Astrocyte of the hippocampus (primary cell): ENCODE data around the gene TK2.
"Not testable (repeated sequence)": the region's sequence is repeated elsewhere in the genome, so short reads cannot be mapped to it uniquely, and the experiment has no call there.

Source experiments
- DNase-seq: peaks from one replicate; pipeline ENCODE4 v3.0.0; 2011; ENCODE audit warnings: low read depth, low spot score

Gene TK2

DNA sequence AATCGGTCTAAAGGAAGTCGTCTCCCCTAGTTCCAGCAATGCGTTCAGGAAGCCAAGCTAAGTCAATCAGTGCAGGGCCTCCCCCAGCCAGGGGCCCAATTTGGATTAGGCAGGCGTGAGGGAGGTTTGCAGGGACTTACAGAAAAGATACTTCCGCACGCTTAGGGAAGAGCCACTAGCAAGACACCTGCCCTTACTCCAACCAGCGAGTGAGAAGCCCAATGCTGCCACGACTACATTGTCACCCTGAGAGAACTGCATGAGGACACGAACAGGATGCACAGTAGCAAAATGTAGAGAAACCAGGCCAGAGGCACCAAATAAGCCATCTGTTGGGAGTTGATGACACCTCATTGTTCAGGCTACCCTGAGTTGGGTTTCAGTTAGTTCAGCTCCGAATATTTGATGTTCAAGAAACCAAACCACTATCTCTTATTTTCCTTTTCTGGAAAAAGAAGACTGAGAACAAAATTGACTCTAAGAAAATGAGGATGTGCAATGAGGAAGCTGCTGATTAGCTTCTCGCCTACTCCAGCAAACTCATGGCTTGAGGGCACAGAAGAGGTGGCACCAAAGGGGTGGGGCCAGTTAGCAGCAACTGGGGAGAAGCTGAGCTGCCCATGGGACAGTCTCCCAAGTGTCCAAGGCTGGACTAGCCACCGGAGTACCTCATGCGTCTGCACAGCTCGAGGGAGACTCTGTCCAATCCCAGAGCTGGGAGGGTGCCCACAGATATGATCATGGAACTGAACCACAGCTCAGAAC, 29.3 kb downstream of the TK2 start:
- DNase-seq: no peak

DNA sequence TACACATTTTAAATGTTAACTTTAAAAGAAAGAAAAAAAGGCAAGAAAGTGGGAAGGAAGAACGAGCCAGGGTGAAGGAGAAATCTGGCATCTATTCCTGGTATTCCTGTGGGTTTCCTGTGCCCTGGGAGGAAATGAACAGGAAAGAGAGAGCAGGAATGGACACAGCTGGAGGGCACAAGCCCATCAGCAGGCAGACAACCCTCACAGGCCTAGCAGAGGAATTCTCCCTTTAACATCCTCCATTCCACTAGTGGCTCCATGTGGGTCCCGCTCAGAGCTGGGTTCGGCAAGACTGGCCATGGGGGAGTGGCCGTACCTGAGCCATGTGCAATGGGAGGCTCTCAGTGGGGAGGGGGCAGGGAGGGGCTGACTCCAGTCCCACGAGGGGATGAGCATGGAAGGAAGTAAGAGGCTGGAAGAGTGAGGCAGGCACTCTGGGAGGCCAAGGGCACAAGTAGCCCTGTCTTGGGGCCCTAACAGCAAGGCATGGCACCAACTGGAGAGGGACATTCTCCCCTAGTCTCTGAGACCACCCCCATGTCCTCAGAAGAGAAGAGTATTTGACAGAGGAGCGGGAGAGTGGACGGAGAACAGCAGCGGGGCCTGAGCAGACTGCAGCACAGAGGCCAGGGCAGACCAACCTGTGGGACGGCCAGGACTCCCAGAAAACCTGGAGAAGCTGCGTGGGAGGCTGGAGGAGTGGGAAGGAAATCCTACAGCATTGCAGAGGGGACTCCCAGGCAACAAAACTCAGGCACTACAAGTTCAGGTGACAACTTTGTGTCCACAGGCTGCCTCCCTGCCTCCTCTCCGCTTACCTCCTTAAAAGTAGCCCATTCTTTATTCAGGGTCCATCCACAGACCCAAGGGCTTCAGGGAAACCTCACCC, 30.2 kb downstream of the TK2 start:
- no peak for DNase-seq

DNA sequence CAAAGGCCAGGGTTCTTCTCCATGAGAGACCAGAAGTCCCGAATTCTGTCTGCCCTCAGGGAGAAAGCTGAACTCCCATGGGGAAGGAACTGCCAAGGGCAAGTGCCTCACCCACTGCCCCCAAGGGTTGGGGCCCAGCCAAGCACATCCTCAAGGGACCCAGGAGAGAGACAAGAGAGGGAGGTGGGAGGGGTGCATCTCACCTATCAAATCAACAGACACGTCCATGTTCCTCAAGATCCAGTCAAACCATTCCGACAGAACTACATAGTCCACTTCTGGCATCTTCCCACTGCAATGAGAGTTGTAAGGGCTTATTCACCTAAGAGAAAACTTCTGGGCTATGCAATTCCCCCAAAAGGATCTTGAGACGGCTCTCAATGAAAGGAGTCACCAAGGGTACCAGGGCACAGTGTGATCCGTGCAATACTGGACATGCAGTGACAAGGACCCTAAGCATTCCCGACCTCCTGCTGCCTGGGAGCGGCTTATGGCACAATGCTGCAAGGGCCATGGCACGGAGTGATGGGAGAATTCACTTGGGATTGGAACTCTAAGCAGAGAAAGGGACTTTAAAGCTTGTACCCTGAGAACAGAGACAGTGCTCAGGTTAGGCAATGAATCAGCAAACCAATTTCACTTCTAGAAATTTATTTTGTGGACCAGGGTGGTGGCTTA, 32.2 kb downstream of the TK2 start:
- no peak for DNase-seq

DNA sequence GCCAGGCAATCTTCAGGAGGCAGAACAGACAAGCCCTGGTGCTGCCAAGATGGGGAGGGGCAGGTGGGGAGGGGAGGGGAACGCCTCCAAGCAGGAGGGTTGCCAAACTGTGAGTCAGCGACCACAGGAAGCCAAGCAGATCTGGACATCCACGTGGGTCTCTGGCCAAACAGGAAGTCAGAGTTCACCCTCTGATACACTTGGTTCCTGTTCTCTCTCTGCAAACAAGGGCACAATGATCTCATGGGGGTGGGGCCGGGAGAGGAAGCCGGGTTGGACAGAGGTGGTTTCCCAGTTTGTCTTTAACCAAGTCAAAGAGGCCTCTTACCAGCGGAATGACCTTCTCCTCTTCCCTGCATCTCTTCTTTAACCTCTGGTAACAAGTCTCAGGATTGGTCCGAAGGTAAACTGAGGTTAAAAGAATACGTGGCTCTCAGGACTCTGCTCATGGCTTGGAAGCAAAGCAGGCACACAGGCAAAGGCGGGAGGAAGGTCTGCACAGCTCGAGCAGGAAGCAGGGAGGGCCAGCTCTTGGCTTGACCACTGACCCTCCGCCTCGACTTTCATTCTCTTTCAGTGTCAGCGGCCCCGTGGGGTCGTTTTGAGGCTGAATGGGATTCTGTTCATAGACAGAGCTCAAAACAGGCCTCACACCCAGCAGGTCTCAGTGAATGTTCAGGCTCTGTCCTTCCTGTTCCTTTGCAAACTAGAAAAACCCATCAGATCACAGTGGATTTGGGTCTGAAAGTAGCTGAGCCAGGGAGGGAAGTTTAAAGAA, 32.9 kb downstream of the TK2 start:
- peak; percentile 99 for DNase-seq

DNA sequence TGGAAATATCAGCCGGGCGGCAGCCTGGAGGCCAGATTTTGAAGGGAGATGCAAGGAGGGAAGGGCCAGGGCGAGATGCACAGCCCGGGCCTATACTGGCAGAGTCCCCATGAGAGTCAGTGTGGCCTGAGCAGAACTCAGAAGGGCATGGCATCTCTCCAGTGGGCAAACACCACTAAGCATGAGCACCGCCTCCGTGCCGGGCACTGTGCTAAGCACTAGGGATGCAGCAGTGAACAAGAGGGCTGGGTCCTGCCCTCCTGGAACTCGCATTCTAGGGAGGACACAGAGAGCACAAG, 33.5 kb downstream of the TK2 start:
- no peak for DNase-seq

DNA sequence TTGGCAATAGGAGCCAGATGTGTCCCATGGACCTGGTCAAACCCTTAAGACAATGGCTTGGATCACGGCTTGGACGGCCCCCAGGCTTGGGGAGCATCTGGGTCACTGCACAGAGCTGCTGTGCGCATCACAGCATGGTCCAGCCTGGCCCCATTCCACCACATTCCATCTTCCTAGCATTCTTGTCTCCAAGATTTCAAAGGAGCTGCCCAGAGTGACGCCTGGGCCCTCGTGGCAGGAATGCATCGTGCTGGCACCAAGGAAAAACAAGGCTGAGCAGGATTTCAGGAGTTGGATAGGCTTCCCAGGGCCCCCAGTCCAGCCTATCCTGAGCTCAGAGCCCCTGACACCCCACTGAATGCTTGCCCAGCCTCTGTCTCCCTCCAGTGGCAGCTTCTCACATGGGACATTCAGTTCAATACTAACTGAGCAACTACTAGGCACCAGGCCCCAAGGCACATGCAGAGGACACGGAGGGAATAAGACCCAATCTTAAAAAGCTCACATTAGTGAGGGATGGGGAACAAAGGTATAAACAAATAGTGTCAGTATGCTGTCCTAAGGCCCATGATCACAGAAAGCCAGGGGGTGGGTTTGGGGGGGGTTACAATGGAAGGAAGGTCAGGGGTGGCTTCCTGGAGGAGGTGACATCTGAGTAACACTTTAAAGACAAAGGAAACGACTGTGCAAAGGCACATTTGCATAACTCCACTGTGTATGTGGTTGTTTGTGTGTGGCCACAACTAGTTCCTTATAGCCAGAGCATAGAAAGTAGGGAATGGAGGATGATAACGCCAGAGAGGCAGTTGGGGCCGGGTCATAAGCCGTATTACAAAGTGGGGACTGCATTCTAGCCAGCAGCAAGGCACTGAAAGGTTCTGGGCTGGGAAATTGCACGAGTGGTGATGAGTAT, 34.1 kb downstream of the TK2 start:
- DNase-seq: peak; percentile 95

DNA sequence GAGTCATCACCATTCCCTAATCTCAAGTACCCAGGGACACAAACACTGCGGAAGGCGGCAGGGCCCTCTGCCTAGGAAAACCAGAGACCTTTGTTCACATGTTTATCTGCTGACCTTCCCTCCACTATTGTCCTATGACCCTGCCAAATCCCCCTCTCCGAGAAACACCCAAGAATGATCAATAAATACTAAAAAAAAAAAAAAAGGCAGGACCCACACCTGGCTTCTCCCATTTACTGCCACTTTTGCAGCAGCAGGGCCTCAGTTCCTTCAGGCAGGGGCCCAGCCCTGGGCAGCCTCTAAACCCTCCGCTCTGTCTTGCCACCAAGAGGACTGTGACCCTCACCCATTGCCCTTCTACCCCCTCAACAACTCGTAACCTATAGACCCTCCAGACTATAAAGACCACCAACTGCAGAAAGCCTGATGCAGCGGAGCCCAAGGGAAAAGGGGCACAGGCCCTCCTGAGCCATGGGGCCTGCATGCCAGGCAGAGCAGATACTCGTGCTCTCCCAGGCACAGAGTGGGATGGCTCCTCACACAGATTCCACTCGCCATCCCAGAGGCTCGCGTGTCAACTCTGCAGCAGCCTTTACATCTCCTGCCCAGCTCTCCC, 34.8 kb downstream of the TK2 start:
- DNase-seq: not testable (repeated sequence)

DNA sequence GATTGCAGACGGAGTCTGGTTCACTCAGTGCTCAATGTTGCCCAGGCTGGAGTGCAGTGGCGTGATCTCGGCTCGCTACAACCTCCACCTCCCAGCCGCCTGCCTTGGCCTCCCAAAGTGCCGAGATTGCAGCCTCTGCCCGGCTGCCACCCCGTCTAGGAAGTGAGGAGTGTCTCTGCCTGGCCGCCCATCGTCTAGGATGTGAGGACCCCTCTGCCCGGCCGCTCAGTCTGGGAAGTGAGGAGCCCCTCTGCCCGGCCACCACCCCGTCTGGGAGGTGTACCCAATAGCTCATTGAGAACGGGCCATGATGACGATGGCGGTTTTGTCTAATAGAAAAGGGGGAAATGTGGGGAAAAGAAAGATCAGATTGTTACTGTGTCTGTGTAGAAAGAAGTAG, 35.5 kb downstream of the TK2 start:
- DNase-seq: not testable (repeated sequence)

DNA sequence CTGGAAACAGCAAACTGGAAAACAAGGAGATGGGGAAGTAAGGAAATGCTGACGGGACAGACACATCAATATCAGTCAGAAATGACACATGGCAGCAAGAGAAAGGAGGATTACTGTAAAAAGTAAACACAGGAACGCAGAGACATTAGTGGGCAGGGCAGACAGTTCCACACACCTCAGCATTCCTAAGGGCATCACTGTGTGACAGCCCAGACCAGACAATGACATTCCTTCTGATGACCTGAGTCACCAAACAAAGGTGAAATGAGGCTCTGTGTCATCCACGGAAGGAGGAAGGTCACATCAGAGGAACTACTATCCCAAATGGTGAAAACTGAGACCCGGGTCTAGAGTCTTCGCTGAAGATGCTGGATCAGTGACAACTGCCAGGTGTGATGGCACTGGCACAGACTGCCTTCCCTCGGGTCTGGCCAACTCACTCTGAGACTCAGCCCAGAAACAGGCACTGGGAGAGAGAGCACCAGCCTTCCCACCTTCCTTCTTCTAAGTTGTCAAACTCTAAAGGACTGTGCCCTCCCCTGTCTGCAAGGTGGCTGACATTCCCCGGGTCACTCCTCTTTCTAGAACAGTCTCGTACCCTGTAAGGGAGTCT, 36.7 kb downstream of the TK2 start:
- no peak for DNase-seq

DNA sequence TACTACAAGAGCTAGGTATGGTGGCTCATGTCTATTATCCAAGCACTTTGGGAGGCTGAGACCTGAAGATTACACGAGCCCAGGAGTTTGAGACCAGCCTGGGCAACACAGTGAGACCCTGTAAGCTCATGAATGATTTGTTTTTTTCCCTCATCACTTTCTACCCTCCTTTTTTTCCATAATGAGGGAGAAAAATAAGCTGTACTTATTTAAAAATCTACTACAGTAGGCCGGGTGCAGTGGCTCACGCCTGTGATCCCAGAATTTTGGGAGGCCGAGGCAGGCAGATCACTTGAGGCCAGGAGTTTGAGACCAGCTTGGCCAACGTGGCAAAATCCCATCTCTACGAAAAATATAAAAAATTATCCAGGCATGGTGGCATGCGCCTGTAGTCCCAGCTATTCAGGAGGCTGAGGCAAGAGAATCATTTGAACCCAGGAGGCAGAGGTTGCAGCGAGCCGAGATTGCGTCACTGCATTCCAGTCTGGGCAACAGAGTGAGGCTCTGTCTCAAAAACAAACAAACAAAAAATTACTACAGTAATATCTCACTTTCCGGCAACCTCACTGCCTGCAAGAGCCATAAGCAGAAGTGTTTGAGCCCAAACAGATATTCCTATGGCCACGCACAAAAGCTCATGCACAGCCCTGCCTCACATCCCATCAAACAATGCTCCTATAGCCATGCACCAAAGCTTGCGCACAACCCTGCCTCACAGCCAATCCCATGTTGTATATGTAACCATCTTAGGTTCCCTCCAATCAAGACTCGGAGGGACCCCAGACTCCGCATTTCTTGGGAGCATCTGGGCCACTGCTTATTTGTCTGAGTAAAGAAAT, 37.4 kb downstream of the TK2 start:
- peak; percentile 54 for DNase-seq

DNA sequence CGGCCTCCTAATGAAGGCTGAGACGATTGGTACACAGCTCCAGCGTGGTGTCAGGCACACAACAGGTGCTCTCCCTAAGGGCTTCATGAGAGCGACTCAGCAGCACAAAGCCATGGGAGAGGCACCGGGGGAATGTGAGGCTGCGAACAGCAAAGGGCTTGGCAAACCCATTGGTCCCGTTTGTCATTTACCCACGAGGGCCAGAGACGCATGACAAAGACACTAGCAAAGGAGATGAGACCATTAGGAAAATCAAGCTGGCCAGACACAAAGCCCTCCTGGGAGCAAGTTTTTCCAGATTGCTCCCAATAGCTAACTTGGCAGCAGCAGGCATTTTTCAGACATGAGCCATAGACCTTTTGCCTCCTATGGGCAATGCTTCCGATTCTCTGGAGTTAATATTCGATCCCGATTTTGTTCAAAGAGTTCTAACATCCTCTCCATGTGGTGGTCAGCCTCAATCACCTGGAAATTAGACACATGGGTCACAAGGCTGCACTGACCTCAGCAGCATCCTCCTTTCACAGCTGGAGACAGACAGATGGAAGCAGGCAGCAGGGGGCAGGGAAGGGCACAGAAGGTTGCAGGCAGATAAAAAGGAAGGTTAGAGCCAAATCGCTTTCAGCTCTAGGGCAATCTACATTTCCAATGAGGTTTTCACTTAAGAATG, 38.2 kb downstream of the TK2 start:
- DNase-seq: peak; percentile 86

DNA sequence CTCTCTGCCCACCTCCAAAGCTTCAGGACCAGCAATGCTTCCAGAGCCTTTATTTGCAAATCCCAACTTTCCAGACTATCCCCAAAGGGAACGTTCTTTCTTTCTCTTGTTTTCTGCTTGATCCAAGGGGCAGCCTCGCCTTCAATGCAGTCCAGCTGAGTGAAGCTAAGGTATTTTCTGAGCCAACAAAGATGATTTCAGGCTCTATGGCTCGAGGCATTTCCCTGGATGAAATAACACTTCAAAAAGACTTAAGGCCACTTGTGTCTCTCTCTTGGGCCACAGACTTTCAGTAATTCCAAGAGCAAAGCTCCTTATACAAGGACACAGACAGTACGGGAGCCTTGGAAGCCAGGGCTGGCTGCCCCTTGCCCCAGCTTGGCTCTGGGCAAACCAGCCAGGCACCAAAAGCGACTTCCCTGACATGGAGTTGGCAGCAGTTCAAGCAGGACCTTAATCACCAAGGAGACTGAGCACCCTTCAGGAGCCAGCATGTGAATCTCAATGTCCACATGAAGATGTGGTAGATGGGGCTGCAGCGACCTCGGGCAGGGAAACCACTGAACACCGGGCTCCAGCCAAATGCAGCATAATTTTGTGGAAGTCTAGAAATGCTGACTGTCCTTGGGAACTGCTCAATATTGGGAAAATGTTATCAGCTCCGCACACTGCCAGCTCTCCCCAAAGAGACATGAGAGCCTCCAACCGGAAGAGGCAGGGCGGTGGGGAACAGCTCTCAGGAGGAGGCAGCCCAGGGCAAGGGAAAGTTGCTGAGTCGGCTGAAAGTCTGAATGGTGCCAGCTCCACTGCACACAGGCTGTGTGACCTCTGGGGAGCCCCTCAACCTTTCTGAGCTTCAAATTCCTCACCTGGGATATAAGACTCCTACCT, 39.0 kb downstream of the TK2 start:
- peak; percentile 62 for DNase-seq

DNA sequence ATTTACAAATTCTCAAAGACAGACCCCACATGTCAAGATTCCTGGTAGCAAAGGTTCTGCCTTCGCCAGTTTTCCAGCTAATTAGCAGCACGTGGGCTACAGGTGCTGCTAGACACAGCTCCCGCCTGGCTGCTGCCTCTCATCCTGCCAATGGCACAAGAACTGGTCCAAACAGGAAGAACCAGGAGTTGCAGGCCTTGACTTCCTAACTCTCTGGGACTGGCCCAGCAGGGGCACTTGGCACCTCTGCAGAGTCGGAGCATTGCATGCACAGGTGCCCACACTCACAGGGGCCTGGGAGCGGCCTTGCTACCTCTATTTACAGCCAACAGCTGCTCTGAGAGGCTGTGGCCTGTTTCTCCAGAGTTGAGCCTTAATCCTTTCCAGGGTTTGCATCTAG, 39.6 kb downstream of the TK2 start:
- DNase-seq: no peak

DNA sequence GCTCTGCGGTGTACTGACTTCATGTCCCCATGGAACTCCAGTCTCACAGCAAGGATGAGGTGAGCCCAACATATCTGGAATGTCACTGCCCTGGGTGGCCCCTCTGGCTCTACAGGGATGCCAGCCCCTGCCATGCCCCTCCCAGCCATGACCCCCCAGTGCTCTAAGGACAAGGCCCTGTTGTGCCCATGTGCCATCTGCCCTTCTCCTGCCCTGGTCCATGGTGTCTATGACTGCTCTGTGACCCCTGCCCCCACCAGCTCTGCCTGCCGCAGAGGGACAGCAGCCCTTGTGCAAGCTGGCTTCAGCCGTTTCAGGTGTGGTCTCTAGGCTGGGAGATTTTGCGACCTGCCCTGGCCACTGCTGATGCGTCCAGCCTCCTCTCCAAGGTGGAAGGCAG, 40.3 kb downstream of the TK2 start:
- no peak for DNase-seq

DNA sequence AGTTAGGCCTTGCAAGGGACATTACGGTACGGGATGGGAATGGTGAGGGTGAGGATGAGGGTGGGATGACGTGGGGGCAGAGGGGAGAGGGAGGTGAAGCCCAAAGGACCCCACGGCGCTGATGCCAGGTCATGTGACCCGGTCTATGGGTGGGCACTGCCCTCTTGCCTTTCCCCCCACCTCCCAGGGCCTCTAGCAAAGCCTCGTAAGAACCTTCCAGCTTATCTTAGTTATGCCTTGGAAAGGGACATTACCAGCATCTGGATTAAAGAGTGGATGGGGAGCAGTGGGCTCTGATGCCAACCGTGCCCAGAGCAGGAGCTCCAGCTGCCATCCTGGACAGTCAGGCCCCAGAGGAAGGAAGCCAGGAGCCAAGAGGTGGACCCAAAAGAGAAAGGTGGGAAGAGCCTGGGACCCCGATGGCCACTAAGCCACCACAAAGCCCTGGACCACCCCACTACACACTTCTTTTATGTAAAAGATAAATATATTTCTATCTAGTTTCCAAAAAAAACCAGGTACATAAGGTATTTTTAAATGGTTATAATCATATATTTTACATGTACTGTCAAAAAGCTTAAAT, 40.9 kb downstream of the TK2 start:
- no peak for DNase-seq

DNA sequence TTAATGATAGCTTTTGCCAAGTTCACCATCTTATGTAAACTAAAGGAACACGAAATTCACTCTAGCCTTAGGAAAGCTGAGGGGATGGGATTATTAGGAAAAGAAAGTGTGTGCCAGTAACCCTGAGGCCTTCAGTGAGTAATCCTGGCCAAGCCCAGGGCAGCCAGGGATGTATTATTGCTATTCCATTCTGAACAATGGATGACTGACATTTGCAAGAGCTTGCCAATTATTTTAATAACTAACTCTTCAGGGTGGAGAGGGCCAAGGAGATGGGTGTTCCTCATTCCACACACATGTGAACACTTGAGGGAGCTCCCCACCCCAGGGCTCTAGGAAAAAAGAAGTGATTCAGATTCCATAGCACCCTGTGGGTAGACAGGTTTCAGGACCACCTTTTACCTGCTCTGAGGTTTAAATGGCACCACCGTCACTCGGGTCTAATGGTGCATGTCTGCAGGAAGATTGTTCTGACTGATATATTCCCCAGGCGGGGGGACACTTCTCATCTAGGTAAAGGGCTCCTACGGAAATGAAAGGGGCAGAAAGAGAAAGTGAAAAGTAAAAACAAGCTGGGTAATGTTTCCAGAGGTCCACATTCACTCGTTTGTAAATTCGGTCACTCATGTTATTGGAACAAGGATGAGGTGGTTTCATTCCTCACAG, 41.5 kb downstream of the TK2 start:
- DNase-seq: peak; percentile 83
